ENCODE results near the gene TMEM218.

Gene TMEM218

DNA sequence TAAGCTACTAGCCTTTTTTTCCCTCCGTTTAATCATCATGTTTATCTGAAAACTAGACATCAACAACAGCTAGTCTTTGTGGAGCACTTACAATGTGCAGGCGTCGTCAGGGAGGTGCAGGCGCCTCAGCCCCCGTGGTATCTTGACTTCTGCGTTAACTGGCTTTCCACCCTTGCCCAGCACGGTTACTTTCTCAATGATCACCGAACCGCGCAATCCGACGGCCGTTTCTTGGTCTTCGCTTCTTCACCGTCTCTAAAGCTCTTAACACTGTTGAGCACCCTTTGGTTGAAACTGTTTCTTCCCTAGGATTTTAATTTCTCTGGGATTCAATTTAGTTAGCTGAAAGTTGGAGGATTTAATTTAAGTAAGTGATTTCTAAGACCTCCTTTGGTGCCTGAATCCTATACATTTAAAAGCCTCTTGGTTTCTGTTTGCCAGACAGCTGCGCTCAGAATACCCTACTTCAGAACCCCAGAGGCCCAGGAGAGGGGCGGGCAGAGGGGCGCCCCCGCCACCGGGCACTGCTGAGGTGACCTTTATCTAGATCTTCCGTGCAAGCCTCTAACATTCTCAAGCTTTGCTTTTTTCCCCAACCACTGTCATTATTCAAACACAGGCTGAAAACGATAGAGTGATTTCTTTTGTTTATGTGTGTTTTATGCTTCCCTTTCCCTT, 18.0 kb upstream of the TMEM218 start:
- DNase-seq, result no peak

DNA sequence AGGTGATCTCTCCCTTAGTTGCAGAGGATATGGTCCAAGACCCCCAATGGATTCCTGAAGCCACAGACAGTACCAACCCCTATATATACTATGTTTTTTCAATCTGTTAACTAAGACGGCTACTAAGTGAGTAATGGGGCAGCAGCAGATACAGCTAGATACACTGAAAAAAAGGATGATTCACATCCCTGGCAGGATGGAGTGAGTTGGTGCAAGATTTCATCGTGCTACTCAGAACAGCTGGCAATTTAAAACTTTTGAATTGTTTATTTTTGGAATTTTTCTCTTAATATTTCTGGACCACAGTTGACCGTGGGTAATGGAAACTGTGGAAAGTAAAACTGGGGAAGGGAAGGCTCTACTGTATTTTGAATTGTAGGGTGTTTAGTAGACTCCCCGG, 17.0 kb upstream of the TMEM218 start:
- no peak for DNase-seq

DNA sequence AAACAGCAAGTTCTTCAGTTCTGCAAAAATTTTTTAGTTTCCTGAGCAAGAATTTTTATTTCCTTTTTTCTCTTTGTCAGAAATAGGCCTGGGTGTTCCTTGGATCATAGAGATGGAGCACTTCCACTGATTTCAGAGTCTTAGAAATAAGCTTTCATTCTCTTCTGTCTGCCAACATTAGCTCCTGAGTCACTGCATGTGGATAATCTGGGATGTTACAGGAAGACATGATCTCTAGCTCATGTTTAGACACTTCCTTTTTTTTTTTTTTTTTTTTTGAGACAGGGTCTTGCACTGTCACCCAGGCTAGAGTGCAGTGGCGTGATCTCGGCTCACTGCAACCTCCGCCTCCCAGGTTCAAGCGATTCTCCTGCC, 13.2 kb upstream of the TMEM218 start:
- DNase-seq, result no peak

DNA sequence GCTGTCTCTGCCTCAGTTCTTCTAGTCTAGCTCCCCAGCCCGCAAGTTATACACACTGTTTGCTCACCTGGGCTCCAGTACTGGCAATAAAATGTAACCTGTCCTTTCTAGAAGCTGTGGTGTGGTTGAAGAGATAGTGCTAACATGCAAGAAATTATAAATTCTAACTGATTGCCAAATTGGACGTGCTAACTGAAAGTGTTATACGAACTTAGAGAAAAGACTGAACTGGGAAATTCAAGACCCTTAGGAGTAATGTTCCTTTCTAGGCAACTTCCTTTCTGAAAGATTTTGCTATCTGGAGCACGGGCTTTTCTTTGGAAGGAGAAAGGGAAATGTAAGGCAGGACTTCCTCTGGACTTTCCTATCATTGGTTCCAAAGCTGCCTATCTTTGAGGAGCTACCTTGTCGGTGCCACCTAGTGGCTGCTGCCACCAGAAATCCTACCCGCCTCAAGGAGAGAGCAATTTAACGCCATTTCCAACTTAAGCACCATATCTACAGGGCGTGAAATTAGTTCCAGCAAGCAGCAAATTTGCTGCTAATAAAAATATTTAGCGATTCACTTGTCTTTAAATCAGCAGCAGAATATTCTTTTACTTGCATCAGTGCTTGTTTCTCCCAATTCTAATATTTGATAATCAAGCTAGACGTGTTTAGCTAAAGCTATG, 12.7 kb upstream of the TMEM218 start:
- DNase-seq, result peak in 15 of 56 donors; percentile 4 to 44 (median 17)

DNA sequence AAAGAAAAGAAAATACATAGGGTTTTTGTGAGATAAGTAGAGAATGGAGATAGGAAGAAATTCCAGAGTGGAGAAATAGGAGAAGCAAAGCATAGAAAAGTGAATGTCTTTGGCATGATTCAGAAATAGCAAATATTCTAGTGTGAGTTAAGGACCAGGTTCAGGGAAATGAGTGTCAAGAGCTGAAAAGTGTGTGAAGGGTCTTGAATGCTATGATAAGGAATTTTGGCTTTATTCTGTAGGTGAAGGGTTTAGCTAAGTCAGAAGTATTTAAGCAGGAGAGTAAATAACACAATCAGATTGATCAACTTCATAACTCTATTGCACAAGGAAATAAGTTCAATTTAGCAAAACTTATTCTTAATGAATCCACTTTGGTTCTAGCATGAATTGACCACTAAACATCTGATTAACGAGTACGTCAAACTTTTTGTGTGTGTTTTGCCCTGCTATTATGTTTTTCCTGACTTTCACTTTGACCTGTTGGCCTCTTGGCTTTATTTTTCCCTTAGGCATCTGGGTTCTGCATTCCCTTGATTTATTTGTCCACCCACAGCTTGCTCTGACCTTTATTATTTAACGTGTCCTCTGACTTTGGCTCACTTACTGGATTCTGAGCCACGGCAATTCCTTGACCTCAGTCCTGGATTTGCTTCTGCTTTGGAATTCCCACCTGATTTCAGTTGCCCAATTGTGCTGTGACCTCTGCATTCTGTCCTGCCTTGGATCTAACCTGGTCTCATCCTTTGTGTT, 11.9 kb upstream of the TMEM218 start:
- no peak for DNase-seq

DNA sequence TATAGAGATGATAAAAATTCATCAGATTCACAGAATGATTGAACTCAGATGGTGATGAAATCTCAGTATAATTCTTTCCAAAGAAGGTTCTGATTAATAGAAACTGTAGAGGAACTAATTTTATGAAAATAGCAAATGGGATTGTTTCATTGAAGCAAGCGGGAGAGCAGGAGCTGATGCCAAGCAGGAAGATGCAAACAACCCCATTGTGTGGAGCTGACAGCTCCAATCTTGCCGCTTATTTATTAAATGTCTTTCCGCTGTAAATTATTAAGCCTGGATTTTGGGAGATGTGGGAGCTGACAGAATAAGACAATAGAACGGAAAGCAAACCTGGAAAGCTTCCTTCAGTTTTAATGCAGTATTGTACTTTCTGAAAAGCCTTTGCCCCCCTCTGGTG, 6.0 kb upstream of the TMEM218 start:
- DNase-seq, result no peak

DNA sequence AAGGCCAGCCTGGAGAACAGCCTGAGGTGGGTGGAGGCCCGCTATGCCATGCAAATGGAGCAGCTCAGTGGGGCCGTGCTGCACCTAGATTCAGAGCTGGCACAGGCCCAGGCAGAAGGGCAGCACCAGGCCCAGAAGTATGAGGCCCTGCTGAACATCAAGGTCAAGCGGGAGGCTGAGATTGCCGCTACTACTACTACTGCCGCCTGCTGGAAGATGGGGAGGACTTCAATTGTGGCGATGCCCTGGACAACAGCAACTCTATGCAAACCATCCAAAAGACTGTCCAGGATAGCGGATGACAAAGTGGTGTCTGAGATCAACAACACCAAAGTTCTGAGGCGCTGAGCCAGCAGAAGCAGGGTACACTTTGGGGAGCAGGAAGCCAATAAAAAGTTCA, 3.1 kb upstream of the TMEM218 start:
- DNase-seq, result no peak

DNA sequence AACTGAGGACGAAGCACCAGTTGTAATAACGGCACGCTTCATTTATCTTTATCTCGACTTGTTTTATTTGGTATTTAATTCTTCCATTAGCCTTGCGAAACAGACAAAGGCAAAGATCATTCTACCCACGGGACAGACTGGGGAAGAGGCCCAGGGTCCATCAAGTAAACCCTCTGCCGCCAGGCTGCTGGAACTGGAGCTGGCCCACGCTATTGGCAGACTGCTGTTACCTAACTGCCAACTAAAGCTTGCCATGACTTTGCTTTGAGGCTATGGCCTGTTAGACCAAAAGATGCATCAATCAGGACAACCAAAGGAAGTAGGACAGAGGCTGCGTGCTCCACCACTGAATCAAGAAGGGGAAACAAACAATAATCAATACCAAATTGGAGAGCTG, 780 bp upstream of the TMEM218 start:
- peak in 1 of 56 donors; percentile 18 for DNase-seq

DNA sequence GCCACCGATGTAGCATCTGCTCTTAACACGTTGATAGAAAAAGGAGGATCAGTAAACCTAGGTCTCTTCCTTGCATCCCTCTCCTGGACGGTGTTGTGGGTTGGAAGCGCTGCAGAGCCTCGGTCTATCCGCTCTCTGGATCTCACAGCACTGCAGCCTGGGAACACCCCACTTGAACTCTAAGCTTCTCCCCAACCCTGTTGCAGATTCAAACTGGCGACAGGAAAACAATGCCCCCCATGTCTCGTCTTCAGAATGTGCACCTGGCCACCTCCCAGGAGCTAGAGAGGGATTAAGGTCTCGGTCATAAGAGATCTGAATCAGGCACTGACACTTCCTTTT, 454 bp downstream of the TMEM218 start:
- DNase-seq, result peak in 14 of 56 donors; percentile 8 to 71 (median 41)

DNA sequence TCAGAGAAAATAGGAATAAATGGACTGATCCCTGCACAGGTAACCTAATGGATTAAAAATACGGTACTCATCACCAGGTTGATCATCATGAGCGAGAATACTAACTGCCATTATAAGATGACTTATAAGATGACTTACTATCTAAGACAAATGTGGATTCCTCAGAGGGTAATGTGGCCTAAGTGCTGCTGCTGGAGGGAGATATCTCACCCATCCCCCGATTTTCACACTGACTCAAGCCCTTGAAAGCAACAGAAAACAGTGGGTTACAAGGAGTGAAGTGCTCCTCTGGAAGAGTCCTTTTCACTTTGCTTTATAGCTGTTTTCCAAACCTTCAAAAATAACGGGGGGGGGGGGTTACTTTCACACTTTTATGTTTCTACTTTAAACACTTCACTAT, 920 bp downstream of the TMEM218 start:
- DNase-seq, result no peak

DNA sequence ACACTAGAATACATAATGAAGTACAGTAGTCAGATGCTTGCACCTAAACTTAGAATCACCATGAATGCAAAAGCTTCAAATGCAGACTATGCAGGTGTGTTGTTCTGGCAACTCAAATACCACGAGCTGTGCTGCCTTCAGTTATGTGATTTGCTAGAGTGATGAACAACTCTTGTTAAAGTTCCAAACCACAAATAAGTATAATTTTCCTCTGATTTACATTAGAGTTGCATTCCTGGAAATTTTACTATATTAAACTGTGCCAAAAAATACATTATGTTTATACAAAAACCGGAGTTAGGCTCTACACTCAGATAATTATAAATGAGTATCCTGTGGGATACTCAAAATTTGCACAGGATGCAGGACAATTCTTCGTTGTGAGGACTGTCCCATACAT, 3.0 kb downstream of the TMEM218 start:
- DNase-seq, result no peak

DNA sequence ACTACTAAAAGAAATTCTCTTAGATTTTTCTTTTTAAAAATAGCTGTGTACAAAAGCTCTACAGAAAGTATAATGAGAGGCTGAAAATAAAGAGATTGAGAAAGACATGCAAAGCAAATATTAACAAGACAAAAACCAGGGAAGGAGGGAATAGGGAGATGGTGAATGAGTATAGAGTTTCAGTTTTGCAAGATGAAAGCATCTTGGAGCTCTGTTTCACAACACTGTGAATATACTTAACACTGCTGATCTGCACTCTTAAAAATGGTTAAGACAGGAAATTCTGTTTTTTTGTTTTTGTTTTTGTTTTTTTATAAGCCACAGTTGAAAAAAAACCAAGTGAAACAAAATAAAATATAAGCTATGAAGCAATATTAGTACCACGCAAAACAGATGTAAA, 5.5 kb downstream of the TMEM218 start:
- DNase-seq, result no peak

DNA sequence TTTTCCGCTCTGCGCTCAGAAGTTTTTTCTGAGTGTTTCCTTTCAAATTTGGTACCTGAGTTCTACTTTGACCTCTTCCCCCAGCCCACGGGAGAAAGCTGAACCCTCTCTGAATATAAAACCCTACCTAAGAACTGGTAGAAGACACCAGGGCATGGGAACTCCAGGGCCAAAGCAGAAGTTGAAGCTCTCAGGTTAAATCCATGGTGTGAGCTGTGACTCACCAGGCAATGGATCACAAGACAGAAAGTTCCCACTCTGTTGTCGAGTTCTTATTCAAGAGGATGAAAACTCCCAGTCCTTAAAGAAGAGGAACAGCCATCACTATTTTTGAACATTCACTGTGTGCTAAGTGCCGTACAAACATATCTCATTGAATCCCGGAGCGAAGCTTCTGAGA, 8.9 kb downstream of the TMEM218 start:
- DNase-seq, result no peak

DNA sequence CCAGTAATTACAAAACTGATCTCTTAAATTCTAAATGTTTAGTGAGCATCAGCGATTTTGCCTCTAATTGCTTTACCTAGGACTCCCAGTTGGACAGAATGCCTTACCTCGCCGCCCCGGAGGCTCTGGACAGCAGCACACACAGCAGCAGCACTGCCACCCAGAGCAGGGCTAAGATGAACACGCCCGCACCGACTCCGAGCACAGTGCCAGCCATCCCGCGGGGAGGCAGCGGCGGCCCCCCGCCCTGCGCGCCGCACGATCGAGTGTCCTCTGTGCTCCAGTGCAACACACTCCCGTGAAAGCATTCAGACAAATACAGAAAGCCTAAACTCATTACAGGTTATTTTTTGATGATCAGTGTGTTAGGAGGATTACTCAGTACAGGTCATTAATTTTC, 9.4 kb downstream of the TMEM218 start:
- no peak for DNase-seq

DNA sequence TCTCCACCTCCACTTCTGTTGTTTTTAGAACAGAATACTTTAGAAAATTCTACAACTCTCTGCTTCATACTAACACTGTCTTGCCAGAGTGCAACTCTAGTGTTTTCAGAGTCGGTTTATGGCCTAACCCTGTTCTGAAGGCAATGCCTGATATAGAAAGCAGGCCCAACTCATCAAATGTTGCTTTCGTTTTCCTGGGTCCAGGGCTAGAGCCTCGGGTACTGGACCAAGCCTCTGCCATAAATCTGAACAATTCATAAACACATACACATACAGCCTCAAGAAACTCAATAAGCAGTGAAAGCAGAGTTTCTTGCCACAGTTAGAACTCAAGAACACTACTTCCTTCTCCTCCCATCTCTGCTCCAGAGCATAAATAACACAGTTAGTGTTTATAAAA, 9.8 kb downstream of the TMEM218 start:
- no peak for DNase-seq

DNA sequence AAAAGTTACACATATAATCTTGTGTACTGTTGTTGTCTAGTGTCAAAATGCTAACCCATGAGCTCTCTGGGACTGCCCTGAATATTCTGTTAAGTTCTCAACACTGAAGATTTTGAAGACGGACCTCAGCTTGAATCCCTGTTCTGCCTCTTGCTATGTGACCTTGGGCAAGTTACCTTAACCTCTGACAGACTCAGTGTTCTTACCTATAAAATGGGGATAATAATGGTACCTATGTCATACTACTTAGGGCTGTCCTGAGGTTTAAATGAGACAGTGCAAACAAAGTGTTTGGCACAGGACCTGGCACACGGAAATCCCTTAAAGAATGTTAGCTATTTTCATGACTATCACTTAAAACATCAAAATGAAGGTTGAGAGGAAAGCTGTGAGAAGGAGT, 11.3 kb downstream of the TMEM218 start:
- no peak for DNase-seq

DNA sequence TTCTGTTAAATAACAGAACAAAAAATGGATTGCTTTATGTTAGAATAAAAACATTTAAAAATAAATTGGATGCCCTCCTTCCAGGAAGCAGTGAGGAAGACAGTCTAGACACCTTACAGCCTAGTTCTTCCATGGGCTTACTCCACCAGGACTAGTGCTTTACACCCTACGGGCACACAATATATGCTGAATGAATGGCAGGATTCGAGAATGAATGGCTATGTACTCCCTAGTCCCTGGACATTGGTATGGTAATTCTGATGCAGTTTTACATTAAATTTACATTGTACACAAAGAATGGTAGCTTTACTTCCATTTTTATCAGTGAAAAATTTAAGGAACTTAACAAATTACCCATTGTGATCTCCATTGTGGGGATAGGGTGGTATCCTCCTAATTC, 16.7 kb downstream of the TMEM218 start:
- no peak for DNase-seq

DNA sequence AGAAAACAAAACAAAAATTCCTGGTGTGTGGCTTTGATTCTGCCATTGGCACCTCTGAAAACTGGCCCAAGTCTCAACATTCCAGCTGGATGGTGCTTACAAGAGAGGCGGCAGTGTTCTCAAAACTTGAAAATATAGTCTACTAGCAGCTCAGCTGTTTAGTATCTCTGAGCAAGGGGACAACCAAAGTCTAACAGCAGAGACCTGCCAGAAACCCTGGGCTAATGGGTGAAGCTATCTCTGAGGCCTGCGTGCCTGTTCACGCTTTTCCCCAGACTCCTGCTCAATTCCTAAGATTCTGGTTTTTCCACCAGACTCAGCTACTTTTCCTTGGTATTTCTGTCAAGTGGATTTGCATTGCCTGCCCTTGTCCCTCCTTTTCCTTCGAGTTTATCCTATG, 17.9 kb downstream of the TMEM218 start:
- no peak for DNase-seq

DNA sequence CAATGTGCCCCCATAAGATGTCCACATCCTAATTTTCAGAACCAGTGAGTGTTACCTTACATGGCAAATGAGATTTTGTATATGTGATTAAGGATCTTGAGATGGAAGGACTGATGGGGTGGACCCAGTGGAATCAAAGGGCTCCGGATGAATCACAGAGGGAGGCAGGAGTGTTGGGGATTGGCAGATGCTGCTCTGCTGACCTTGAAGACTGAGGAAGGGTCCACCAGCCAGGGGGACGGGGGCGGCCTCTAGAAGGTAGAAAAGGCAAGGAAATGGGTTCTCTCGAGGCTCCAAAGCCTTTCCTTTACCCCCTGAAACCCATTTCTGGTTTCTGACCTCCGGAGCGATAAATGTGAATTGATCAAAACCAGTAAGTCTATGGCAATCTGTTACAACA, 18.8 kb downstream of the TMEM218 start:
- DNase-seq, result no peak

DNA sequence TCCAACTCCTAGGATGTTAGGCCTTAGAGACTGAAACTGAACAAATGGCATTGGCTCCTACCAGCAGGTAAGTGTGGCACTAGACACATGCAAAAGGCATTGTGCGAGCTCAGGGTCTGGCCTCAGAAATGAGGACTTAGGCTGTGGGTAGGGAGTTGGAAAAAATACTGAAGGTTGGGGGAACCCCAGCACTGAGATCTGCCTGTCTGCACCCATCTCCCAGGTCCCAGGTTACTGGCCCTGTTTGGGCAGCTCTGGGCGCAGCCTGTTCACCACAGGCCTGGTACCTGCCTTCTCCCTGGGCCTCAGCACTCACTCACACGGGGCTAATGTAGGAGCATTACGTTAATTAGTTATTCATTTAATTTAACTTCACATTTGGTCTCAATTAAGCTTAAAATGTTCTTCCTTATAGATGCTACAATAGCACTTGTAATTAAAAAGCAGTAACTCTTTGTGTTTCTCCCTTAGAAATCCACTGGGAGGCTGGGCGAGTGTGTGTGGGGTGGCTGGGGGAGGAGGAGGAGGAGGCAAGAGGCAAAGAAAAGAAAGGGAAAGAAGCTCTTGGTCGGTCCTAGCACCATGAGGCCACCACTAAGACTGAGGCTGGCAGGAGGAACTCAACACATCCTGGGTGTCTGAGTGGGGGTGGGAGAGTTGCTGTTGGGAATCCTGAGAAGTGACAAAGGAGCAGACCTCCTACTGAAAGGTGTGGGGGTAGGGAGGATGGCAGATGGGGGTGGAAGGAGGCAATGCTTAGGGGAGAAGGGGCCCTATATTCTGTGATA, 19.4 kb downstream of the TMEM218 start:
- DNase-seq, result no peak

DNA sequence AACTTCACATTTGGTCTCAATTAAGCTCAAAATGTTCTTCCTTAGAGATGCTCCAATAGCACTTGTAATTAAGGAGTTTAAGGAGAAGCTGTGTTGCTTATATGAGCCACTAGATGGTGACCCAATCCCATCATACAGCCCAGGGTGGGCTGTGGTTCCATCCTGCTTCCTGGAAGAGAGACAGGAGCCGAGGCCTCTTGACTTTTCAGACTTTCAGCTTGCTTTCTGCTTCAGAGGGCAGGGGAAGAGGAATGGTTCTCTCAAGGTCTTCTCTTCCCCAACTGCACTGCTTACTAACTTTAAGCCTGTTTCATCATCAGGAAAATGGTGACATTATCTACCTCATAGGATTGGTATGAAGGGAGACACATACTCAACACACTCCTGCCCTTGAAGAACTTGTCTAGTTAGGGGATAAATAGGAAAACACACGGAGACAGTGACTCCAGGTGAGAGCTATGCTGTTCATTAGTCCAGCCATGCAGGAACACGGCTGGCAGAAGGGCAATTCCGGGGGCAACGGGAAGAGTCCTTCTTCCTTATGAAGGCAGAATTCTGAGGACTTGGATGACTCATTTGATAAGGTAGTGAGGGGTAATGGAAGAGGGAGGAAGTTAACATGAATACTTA, 20.1 kb downstream of the TMEM218 start:
- DNase-seq, result peak in 23 of 56 donors; percentile 8 to 66 (median 26)

DNA sequence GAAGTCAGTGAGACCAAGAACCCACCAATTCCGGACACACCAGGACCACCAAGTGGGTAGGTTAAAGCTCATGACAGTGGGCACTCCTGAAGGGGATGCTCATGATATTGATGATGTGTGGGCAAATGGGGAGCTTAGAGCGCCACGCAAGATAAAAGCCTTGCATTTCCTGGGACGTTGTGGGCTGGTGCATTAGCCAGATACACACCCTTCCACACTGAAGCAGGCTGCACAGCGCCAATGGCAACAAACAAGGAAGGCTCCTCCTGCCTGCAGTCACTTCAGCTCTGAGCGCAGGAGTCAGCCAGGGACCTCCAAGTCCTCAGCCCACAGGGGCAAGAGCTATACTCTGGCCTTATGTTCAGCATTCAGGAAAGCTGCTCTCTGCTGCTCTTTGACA, 20.6 kb downstream of the TMEM218 start:
- DNase-seq, result no peak
